ENCODE data around the gene RENBP.

RENBP gene

DNA sequence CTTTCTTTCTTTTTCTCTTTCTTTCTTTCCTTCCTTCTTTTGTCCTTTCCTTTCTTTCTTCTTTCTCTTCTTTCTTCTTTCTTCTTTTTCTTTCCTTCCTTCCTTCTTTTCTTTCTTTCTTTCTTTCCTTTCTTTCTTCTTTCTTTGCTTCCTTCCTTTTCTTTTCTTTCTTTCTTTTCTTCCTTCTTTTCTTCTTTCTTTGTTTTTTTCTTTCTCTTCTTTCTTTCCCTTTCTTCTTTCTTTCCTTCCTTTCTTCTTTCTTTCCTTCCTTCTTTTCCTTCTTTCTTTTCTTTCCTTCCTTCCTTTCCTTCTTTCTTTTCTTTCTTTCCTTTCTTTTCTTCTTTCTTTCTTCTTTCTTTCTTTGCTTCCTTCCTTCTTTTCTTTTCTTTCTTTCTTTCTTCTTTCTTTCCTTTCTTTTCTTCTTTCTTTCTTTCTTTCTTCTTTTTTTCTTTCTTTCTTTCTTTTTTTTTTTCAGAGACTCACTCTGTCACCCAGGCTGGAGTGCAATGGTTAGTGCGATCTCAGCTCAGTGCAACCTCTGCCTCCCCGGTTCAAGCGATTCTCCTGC lies 46.7 kb upstream of the RENBP start:
- no peak overlapping the region for H3K18ac ChIP-seq (ENCODE audit: low read length)
- DNase-seq: no peak
- H4K91ac ChIP-seq (ENCODE audit: low read depth, low read length): no peak overlapping the region
- no CpG with 5 or more reads among the region's 3 CpGs for WGBS (ENCODE audit: extremely low coverage, insufficient coverage, insufficient read length)
- H3K14ac ChIP-seq (ENCODE audit: low read length): no peak overlapping the region
- no peak overlapping the region for H3K4me2 ChIP-seq (ENCODE audit: low read length)
- H2BK120ac ChIP-seq (ENCODE audit: insufficient read depth, low read length, poor library complexity): no peak overlapping the region
- no peak overlapping the region for H2AK5ac ChIP-seq (ENCODE audit: low read length)
- H3K9me3 ChIP-seq (ENCODE audit: insufficient read depth, low read depth, low read length): no peaks in the 10 kb centered on the region
- no peak overlapping the region for H3K4ac ChIP-seq (ENCODE audit: low read depth, low read length)
- H2AFZ ChIP-seq (ENCODE audit: insufficient read depth, low read length, poor library complexity): no peak overlapping the region
- H3K4me3 ChIP-seq (ENCODE audit: low read depth, low read length): no peak overlapping the region
- H3K27ac ChIP-seq (ENCODE audit: low read depth, low read length): no peak overlapping the region
- H3K27me3 ChIP-seq (ENCODE audit: insufficient read depth, low read length): no peaks in the 10 kb centered on the region
- H3K79me1 ChIP-seq (ENCODE audit: low read length): no peaks in the 10 kb centered on the region
- no peak overlapping the region for H3K23ac ChIP-seq (ENCODE audit: low read length)
- no peak overlapping the region for H4K12ac ChIP-seq (ENCODE audit: low read depth, low read length)
- H3K9ac ChIP-seq (ENCODE audit: low read length): no peak overlapping the region
- H3K79me2 ChIP-seq (ENCODE audit: control insufficient read depth, insufficient read depth, low read length, poor library complexity): no peaks in the 10 kb centered on the region
- H3K4me1 ChIP-seq (ENCODE audit: control insufficient read depth in 1 of 2, insufficient read depth in 2 of 2, low read length in 2 of 2): no peaks in the 10 kb centered on the region
- H4K8ac ChIP-seq (ENCODE audit: low read depth, low read length): no peak overlapping the region
- H2BK12ac ChIP-seq (ENCODE audit: low read length): no peak overlapping the region
- no peak overlapping the region for H2BK5ac ChIP-seq (ENCODE audit: low read depth, low read length, poor library complexity)
- H3K36me3 ChIP-seq (ENCODE audit: control insufficient read depth in 1 of 2, insufficient read depth in 2 of 2, low read length in 2 of 2): no peaks in the 10 kb centered on the region

DNA sequence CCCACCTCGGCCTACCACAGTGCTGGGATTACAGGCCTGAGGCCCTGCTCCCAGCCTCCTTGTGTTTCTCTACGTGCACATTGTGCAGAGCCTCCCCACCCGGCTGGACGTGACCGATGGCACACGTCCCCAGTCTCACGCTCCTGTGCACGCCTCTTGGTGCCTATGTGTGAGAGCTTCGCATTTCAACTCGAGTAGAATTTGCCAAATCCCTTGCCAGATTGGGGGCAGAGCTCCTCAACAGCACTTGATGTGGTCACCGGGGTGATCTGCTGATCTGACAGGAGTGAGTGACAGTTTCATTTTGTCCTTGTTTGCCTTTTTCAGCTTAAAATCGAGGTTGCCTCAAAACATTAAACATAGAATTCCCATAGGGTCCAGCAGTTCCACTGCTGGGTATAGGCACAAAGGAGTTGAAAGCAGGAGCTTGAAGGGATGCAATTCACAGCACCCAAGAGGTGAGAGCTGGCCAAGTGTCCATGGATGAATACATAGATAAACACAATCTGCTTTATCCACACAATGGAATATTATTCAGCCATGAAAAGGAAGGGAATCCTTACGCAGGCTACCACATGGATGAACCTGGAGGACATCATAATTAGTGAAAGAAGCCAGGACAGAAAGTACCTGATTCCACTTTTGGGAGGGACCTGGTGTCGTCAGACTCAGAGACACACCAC lies 45.7 kb upstream of the RENBP start:
- H3K79me2 ChIP-seq (ENCODE audit: control insufficient read depth, insufficient read depth, low read length, poor library complexity): no peaks in the 10 kb centered on the region
- no peaks in the 10 kb centered on the region for H3K9me3 ChIP-seq (ENCODE audit: insufficient read depth, low read depth, low read length)
- H3K4me3 ChIP-seq (ENCODE audit: low read depth, low read length): no peak overlapping the region
- no peak overlapping the region for H2BK120ac ChIP-seq (ENCODE audit: insufficient read depth, low read length, poor library complexity)
- no peak overlapping the region for H3K4me2 ChIP-seq (ENCODE audit: low read length)
- no peak overlapping the region for H3K23ac ChIP-seq (ENCODE audit: low read length)
- H3K4me1 ChIP-seq (ENCODE audit: control insufficient read depth in 1 of 2, insufficient read depth in 2 of 2, low read length in 2 of 2): no peaks in the 10 kb centered on the region
- no peak overlapping the region for H3K9ac ChIP-seq (ENCODE audit: low read length)
- no peaks in the 10 kb centered on the region for H3K79me1 ChIP-seq (ENCODE audit: low read length)
- H3K27ac ChIP-seq (ENCODE audit: low read depth, low read length): no peak overlapping the region
- WGBS (ENCODE audit: extremely low coverage, insufficient coverage, insufficient read length): no CpG with 5 or more reads among the region's 14 CpGs
- no peak for DNase-seq
- H3K36me3 ChIP-seq (ENCODE audit: control insufficient read depth in 1 of 2, insufficient read depth in 2 of 2, low read length in 2 of 2): no peaks in the 10 kb centered on the region
- no peak overlapping the region for H2AFZ ChIP-seq (ENCODE audit: insufficient read depth, low read length, poor library complexity)
- no peak overlapping the region for H2BK5ac ChIP-seq (ENCODE audit: low read depth, low read length, poor library complexity)
- no peak overlapping the region for H3K18ac ChIP-seq (ENCODE audit: low read length)
- no peaks in the 10 kb centered on the region for H3K27me3 ChIP-seq (ENCODE audit: insufficient read depth, low read length)
- H4K91ac ChIP-seq (ENCODE audit: low read depth, low read length): no peak overlapping the region
- H4K8ac ChIP-seq (ENCODE audit: low read depth, low read length): no peak overlapping the region
- no peak overlapping the region for H4K12ac ChIP-seq (ENCODE audit: low read depth, low read length)
- no peak overlapping the region for H2AK5ac ChIP-seq (ENCODE audit: low read length)
- H2BK12ac ChIP-seq (ENCODE audit: low read length): no peak overlapping the region
- H3K14ac ChIP-seq (ENCODE audit: low read length): no peak overlapping the region
- H3K4ac ChIP-seq (ENCODE audit: low read depth, low read length): no peak overlapping the region

DNA sequence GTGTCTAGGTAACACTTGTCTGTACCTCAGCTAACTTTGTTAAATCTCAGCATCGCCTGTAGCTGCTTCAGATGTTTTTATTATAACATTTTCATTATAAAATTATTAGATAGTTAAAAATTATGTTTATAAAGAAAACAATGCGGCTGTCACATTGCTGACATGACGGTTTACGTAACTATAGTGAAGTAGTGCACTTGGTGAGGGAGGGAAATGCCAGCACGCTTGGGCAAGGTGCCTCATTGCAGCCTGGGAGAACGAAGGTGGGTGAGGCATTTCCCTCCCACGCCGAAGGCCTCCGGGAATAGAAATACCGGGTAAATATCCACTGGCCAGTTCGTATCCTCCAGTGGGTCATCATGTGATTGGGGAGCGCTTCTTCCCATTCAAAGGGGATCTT lies 44.0 kb upstream of the RENBP start:
- Histone ChIP-seq H3K79me2 (ENCODE audit: control insufficient read depth, insufficient read depth, low read length, poor library complexity) (no peaks in the 10 kb centered on the region), H2BK120ac (ENCODE audit: insufficient read depth, low read length, poor library complexity) (no peak overlapping the region), H3K27me3 (ENCODE audit: insufficient read depth, low read length) (no peaks in the 10 kb centered on the region), H3K9ac (ENCODE audit: low read length) (no peak overlapping the region), H3K18ac (ENCODE audit: low read length) (no peak overlapping the region), H3K9me3 (ENCODE audit: insufficient read depth, low read depth, low read length) (no peaks in the 10 kb centered on the region), H3K4me2 (ENCODE audit: low read length) (no peak overlapping the region), H2BK12ac (ENCODE audit: low read length) (no peak overlapping the region), H3K79me1 (ENCODE audit: low read length) (no peaks in the 10 kb centered on the region), H3K14ac (ENCODE audit: low read length) (no peak overlapping the region), H2AFZ (ENCODE audit: insufficient read depth, low read length, poor library complexity) (no peak overlapping the region), H3K36me3 (ENCODE audit: control insufficient read depth in 1 of 2, insufficient read depth in 2 of 2, low read length in 2 of 2) (no peaks in the 10 kb centered on the region), H4K91ac (ENCODE audit: low read depth, low read length) (no peak overlapping the region), H3K4me1 (ENCODE audit: control insufficient read depth in 1 of 2, insufficient read depth in 2 of 2, low read length in 2 of 2) (no peaks in the 10 kb centered on the region), H3K27ac (ENCODE audit: low read depth, low read length) (no peak overlapping the region), H3K23ac (ENCODE audit: low read length) (no peak overlapping the region), H2AK5ac (ENCODE audit: low read length) (no peak overlapping the region), H4K8ac (ENCODE audit: low read depth, low read length) (no peak overlapping the region), H2BK5ac (ENCODE audit: low read depth, low read length, poor library complexity) (no peak overlapping the region), H3K4me3 (ENCODE audit: low read depth, low read length) (no peak overlapping the region), H4K12ac (ENCODE audit: low read depth, low read length) (no peak overlapping the region), H3K4ac (ENCODE audit: low read depth, low read length) (no peak overlapping the region)
- DNase-seq: no peak
- no CpG with 5 or more reads among the region's 12 CpGs for WGBS (ENCODE audit: extremely low coverage, insufficient coverage, insufficient read length)

DNA sequence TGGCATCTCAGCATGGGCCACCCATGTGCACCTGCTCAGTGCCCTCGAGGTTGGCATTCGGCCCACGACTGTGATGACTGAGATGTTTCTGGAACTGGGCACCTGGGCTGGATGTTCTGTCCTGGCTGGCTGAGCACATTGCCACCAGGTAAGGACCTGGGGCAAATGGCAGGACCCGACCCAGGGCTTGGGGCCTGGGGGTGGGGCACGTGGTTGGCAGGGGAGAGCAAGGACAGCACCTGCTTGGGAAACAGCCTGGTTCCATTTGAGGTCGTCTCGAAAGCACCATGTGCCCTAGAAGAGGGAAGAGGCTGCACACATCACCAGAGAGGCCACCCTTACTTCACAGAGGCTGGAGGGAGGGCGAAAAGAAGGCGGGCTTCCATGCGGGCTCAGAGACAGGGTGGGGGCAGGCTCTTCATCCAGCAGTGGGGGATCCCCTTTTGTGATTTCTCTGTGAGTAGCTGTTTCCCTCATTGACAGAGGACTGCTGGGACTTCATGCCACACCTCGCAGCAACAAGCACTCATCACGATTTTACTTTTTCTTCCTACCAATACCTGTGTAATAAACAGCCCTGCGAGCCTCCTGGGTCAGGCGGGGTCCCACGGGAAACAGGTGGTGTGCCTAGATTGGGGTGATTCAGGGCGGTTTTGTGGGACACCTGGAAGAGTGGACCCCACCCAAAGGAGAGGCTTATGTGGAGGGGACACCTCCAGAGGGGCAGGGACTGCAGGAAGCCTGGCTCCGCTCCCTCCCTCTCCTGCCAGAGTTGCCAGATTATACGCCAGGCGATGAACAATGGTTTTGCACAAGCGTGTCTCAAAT lies 40.1 kb upstream of the RENBP start:
- no peak overlapping the region for H3K4me2 ChIP-seq (ENCODE audit: low read length)
- no peak overlapping the region for H3K14ac ChIP-seq (ENCODE audit: low read length)
- no peaks in the 10 kb centered on the region for H3K79me1 ChIP-seq (ENCODE audit: low read length)
- no peaks in the 10 kb centered on the region for H3K9me3 ChIP-seq (ENCODE audit: insufficient read depth, low read depth, low read length)
- H2BK12ac ChIP-seq (ENCODE audit: low read length): no peak overlapping the region
- DNase-seq: no peak
- no peaks in the 10 kb centered on the region for H3K79me2 ChIP-seq (ENCODE audit: control insufficient read depth, insufficient read depth, low read length, poor library complexity)
- H4K91ac ChIP-seq (ENCODE audit: low read depth, low read length): no peak overlapping the region
- H3K23ac ChIP-seq (ENCODE audit: low read length): no peak overlapping the region
- no peak overlapping the region for H4K8ac ChIP-seq (ENCODE audit: low read depth, low read length)
- no peak overlapping the region for H3K4ac ChIP-seq (ENCODE audit: low read depth, low read length)
- no CpG with 5 or more reads among the region's 20 CpGs for WGBS (ENCODE audit: extremely low coverage, insufficient coverage, insufficient read length)
- H3K27me3 ChIP-seq (ENCODE audit: insufficient read depth, low read length): no peaks in the 10 kb centered on the region
- no peak overlapping the region for H3K27ac ChIP-seq (ENCODE audit: low read depth, low read length)
- H3K9ac ChIP-seq (ENCODE audit: low read length): no peak overlapping the region
- no peak overlapping the region for H2BK120ac ChIP-seq (ENCODE audit: insufficient read depth, low read length, poor library complexity)
- H3K4me3 ChIP-seq (ENCODE audit: low read depth, low read length): no peak overlapping the region
- H3K18ac ChIP-seq (ENCODE audit: low read length): no peak overlapping the region
- no peak overlapping the region for H2AFZ ChIP-seq (ENCODE audit: insufficient read depth, low read length, poor library complexity)
- H4K12ac ChIP-seq (ENCODE audit: low read depth, low read length): no peak overlapping the region
- H2BK5ac ChIP-seq (ENCODE audit: low read depth, low read length, poor library complexity): no peak overlapping the region
- H3K36me3 ChIP-seq (ENCODE audit: control insufficient read depth in 1 of 2, insufficient read depth in 2 of 2, low read length in 2 of 2): peaks cover 2 to 5% of the 10 kb centered on the region in 2 experiments
- no peak overlapping the region for H2AK5ac ChIP-seq (ENCODE audit: low read length)
- no peaks in the 10 kb centered on the region for H3K4me1 ChIP-seq (ENCODE audit: control insufficient read depth in 1 of 2, insufficient read depth in 2 of 2, low read length in 2 of 2)

All from trophoblast cell (in vitro differentiated cells and primary cell).